Measurements from ENCODE around the gene HOGA1.

The HOGA1 gene

GRCh38 chr10:97583476-97583875 lies 713 bp upstream of the HOGA1 start:
- TF ChIP-seq POLR2AphosphoS5 (IDR thresholded peaks at IDR 0.05; ENCODE audit: borderline replicate concordance, low read depth, low read length) (no peak), EZH2 (IDR thresholded peaks at IDR 0.05) (no peak), FOXP2 (optimal IDR thresholded peaks at IDR 0.05; ENCODE audit: control extremely low read depth, extremely low read length, insufficient read depth) (no peak)
- Histone ChIP-seq H3K36me3 (ENCODE audit: insufficient read depth, low read length) (no peaks in the 10 kb centered on the region), H3K9ac (ENCODE audit: insufficient read length) (no peak overlapping the region), H3K4me3 (no peak overlapping the region), H3K9me3 (ENCODE audit: low read depth, low read length) (no peaks in the 10 kb centered on the region), H3K27ac (no peak overlapping the region)
- no peak for DNase-seq (ENCODE audit: low read depth, low spot score)

- TF ChIP-seq POLR2AphosphoS5 (IDR thresholded peaks at IDR 0.05; ENCODE audit: borderline replicate concordance, low read depth, low read length), result no peak
- TF ChIP-seq EZH2 (IDR thresholded peaks at IDR 0.05), result no peak
- TF ChIP-seq FOXP2 (optimal IDR thresholded peaks at IDR 0.05; ENCODE audit: control extremely low read depth, extremely low read length, insufficient read depth), result no peak
- no peaks in the 10 kb centered on the region for H3K9me3 ChIP-seq (ENCODE audit: low read depth, low read length)
- no peak overlapping the region for H3K9ac ChIP-seq (ENCODE audit: insufficient read length)
- H3K4me3 ChIP-seq, result no peak overlapping the region
- no peaks in the 10 kb centered on the region for H3K36me3 ChIP-seq (ENCODE audit: insufficient read depth, low read length)
- no peak for DNase-seq (ENCODE audit: low read depth, low spot score)
- H3K27ac ChIP-seq, result no peak overlapping the region
Observed at GRCh38 chr10:97584798-97585438, 729 bp downstream of the HOGA1 start.

- H3K27ac ChIP-seq, result no peak overlapping the region
- H3K9ac ChIP-seq (ENCODE audit: insufficient read length), result no peak overlapping the region
- no peak overlapping the region for H3K4me3 ChIP-seq
- no peaks in the 10 kb centered on the region for H3K9me3 ChIP-seq (ENCODE audit: low read depth, low read length)
- no peak for DNase-seq (ENCODE audit: low read depth, low spot score)
- no peak for TF ChIP-seq EZH2 (IDR thresholded peaks at IDR 0.05)
- TF ChIP-seq FOXP2 (optimal IDR thresholded peaks at IDR 0.05; ENCODE audit: control extremely low read depth, extremely low read length, insufficient read depth), result no peak
- TF ChIP-seq POLR2AphosphoS5 (IDR thresholded peaks at IDR 0.05; ENCODE audit: borderline replicate concordance, low read depth, low read length), result no peak
- no peaks in the 10 kb centered on the region for H3K36me3 ChIP-seq (ENCODE audit: insufficient read depth, low read length)
Observed at GRCh38 chr10:97585439-97585811, 1.2 kb downstream of the HOGA1 start.

GRCh38 chr10:97587183-97587582 lies 3.0 kb downstream of the HOGA1 start:
- H3K9ac ChIP-seq (ENCODE audit: insufficient read length), result no peak overlapping the region
- no peaks in the 10 kb centered on the region for H3K9me3 ChIP-seq (ENCODE audit: low read depth, low read length)
- H3K4me3 ChIP-seq, result no peak overlapping the region
- no peak overlapping the region for H3K27ac ChIP-seq
- no peak for DNase-seq (ENCODE audit: low read depth, low spot score)
- no peak for TF ChIP-seq EZH2 (IDR thresholded peaks at IDR 0.05)
- TF ChIP-seq FOXP2 (optimal IDR thresholded peaks at IDR 0.05; ENCODE audit: control extremely low read depth, extremely low read length, insufficient read depth), result no peak
- no peak for TF ChIP-seq POLR2AphosphoS5 (IDR thresholded peaks at IDR 0.05; ENCODE audit: borderline replicate concordance, low read depth, low read length)
- H3K36me3 ChIP-seq (ENCODE audit: insufficient read depth, low read length), result no peaks in the 10 kb centered on the region

- no peak within 1 kb of the TSS for H3K9ac ChIP-seq (ENCODE audit: insufficient read length)
- no peak within 1 kb of the TSS for H3K4me3 ChIP-seq
- no peak within 1 kb of the TSS for H3K27ac ChIP-seq
Observed at GRCh38 chr10:97589479-97589878, 5.3 kb downstream of the HOGA1 start, which contains the start of gene C10orf62. Gene C10orf62, plus strand, starts transcription at chr10:97589721. Its CDS starts 177 bp downstream, at chr10:97589898.

GRCh38 chr10:97590082-97590747 lies 6.0 kb downstream of the HOGA1 start:
- no peak overlapping the region for H3K4me3 ChIP-seq
- H3K27ac ChIP-seq, result no peak overlapping the region
- TF ChIP-seq EZH2 (IDR thresholded peaks at IDR 0.05) (no peak), FOXP2 (optimal IDR thresholded peaks at IDR 0.05; ENCODE audit: control extremely low read depth, extremely low read length, insufficient read depth) (no peak), POLR2AphosphoS5 (IDR thresholded peaks at IDR 0.05; ENCODE audit: borderline replicate concordance, low read depth, low read length) (no peak)
- no peaks in the 10 kb centered on the region for H3K9me3 ChIP-seq (ENCODE audit: low read depth, low read length)
- DNase-seq (ENCODE audit: low read depth, low spot score), result no peak
- no peak overlapping the region for H3K9ac ChIP-seq (ENCODE audit: insufficient read length)
- H3K36me3 ChIP-seq (ENCODE audit: insufficient read depth, low read length), result no peaks in the 10 kb centered on the region

More at GRCh38 chr10:97589479-97589878, 5.3 kb downstream of the HOGA1 start, which contains the start of gene C10orf62:
- no peak for TF ChIP-seq POLR2AphosphoS5 (IDR thresholded peaks at IDR 0.05; ENCODE audit: borderline replicate concordance, low read depth, low read length)
- no peak for TF ChIP-seq FOXP2 (optimal IDR thresholded peaks at IDR 0.05; ENCODE audit: control extremely low read depth, extremely low read length, insufficient read depth)
- TF ChIP-seq EZH2 (IDR thresholded peaks at IDR 0.05), result no peak
- no peak for DNase-seq (ENCODE audit: low read depth, low spot score)
- no peaks in the 10 kb centered on the region for H3K9me3 ChIP-seq (ENCODE audit: low read depth, low read length)
- H3K36me3 ChIP-seq (ENCODE audit: insufficient read depth, low read length), result no peaks in the 10 kb centered on the region

- Histone ChIP-seq H3K9ac (ENCODE audit: insufficient read length) (no peak overlapping the region), H3K4me3 (no peak overlapping the region), H3K27ac (no peak overlapping the region), H3K36me3 (ENCODE audit: insufficient read depth, low read length) (no peaks in the 10 kb centered on the region), H3K9me3 (ENCODE audit: low read depth, low read length) (no peaks in the 10 kb centered on the region)
- DNase-seq (ENCODE audit: low read depth, low spot score), result no peak
- TF ChIP-seq FOXP2 (optimal IDR thresholded peaks at IDR 0.05; ENCODE audit: control extremely low read depth, extremely low read length, insufficient read depth) (no peak), EZH2 (IDR thresholded peaks at IDR 0.05) (no peak), POLR2AphosphoS5 (IDR thresholded peaks at IDR 0.05; ENCODE audit: borderline replicate concordance, low read depth, low read length) (no peak)
Observed at GRCh38 chr10:97590748-97591495, 6.7 kb downstream of the HOGA1 start.

GRCh38 chr10:97593421-97593820 lies 9.2 kb downstream of the HOGA1 start:
- H3K36me3 ChIP-seq (ENCODE audit: insufficient read depth, low read length), result no peaks in the 10 kb centered on the region
- TF ChIP-seq EZH2 (IDR thresholded peaks at IDR 0.05) (no peak), POLR2AphosphoS5 (IDR thresholded peaks at IDR 0.05; ENCODE audit: borderline replicate concordance, low read depth, low read length) (no peak), FOXP2 (optimal IDR thresholded peaks at IDR 0.05; ENCODE audit: control extremely low read depth, extremely low read length, insufficient read depth) (no peak)
- no peak overlapping the region for H3K4me3 ChIP-seq
- H3K9me3 ChIP-seq (ENCODE audit: low read depth, low read length), result no peaks in the 10 kb centered on the region
- H3K9ac ChIP-seq (ENCODE audit: insufficient read length), result no peak overlapping the region
- no peak for DNase-seq (ENCODE audit: low read depth, low spot score)
- no peak overlapping the region for H3K27ac ChIP-seq
